A673 (cell line): ENCODE data around the gene UBE3B.

Experiments
- EZH2 ChIP-seq: fragments of 200-600 bp; sonication (generic); IDR thresholded peaks from 2 replicates; pipeline ENCODE4 v1.6.1; 2017; ENCODE audit warnings: borderline replicate concordance, low read depth, mild to moderate bottlenecking, mixed read lengths, antibody characterized with exemption, low read length; ENCODE audit not compliant: poor library complexity, severe bottlenecking
- TF ChIP-seq, protein P1 (sequence below): fragments of 300-800, 200-600 bp; sonication (generic); conservative IDR thresholded peaks from 2 replicates; pipeline ENCODE4 v1.5.1; 2017; ENCODE audit warnings: low read depth, mild to moderate bottlenecking, antibody characterized with exemption, low read length, moderate library complexity, mixed read lengths

GRCh38 chr12:109440851-109441490, 36.5 kb upstream of the UBE3B start:
- TF ChIP-seq, protein P1, sequence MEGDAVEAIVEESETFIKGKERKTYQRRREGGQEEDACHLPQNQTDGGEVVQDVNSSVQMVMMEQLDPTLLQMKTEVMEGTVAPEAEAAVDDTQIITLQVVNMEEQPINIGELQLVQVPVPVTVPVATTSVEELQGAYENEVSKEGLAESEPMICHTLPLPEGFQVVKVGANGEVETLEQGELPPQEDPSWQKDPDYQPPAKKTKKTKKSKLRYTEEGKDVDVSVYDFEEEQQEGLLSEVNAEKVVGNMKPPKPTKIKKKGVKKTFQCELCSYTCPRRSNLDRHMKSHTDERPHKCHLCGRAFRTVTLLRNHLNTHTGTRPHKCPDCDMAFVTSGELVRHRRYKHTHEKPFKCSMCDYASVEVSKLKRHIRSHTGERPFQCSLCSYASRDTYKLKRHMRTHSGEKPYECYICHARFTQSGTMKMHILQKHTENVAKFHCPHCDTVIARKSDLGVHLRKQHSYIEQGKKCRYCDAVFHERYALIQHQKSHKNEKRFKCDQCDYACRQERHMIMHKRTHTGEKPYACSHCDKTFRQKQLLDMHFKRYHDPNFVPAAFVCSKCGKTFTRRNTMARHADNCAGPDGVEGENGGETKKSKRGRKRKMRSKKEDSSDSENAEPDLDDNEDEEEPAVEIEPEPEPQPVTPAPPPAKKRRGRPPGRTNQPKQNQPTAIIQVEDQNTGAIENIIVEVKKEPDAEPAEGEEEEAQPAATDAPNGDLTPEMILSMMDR, result no peak
- no peak for TF ChIP-seq EZH2
